H9 (cell line): ENCODE results near the gene SNX1. TPM values are rescaled to one million over a fixed set of nuclear protein-coding genes. Genes with fewer than 3 reads are reported as not detected.

Source experiments
- DNase-seq: peaks from one replicate; pipeline ENCODE4 v3.0.0-alpha.2; 2017
- H2AFZ ChIP-seq: one replicate; pipeline ENCODE4 v1.6.1; 2013; ENCODE audit warnings: mild to moderate bottlenecking, low read length, control low read depth, moderate library complexity
- H2AK5ac ChIP-seq: 2 replicates; pipeline ENCODE4 v1.6.1; 2013; ENCODE audit warnings: low read length, control low read depth, mixed read lengths; ENCODE audit not compliant: insufficient read length
- H2BK120ac ChIP-seq: one replicate; pipeline ENCODE4 v1.6.1; 2013; ENCODE audit warnings: low read depth, mild to moderate bottlenecking, low read length, control low read depth, inconsistent platforms; ENCODE audit not compliant: poor library complexity, severe bottlenecking
- H2BK12ac ChIP-seq: 2 replicates; pipeline ENCODE4 v1.6.1; 2013; ENCODE audit warnings: low read length, control low read depth, mixed read lengths, low read depth; ENCODE audit not compliant: insufficient read length
- H2BK15ac ChIP-seq: 2 replicates; pipeline ENCODE4 v1.6.1; 2013; ENCODE audit warnings: low read depth, low read length, control low read depth
- H2BK20ac ChIP-seq: one replicate; pipeline ENCODE4 v1.6.1; 2013; ENCODE audit warnings: low read depth, mild to moderate bottlenecking, low read length, control low read depth, inconsistent platforms; ENCODE audit not compliant: poor library complexity, severe bottlenecking
- H2BK5ac ChIP-seq: 2 replicates; pipeline ENCODE4 v1.6.1; 2013; ENCODE audit warnings: low read length, control low read depth, mixed read lengths; ENCODE audit not compliant: insufficient read length
- H3K14ac ChIP-seq: 2 replicates; pipeline ENCODE4 v1.6.1; 2013; ENCODE audit warnings: low read length, control low read depth; ENCODE audit not compliant: insufficient read depth
- H3K18ac ChIP-seq: 2 replicates; pipeline ENCODE4 v1.6.1; 2013; ENCODE audit warnings: low read depth, mild to moderate bottlenecking, mixed read lengths, low read length, control low read depth; ENCODE audit not compliant: insufficient read length
- H3K23ac ChIP-seq: 2 replicates; pipeline ENCODE4 v1.6.1; 2013; ENCODE audit warnings: low read length, control low read depth, mixed read lengths, low read depth; ENCODE audit not compliant: insufficient read length
- H3K23me2 ChIP-seq: 2 replicates; pipeline ENCODE4 v1.6.1; 2013; ENCODE audit warnings: low read depth, mild to moderate bottlenecking, mixed read lengths, low read length, control low read depth; ENCODE audit not compliant: insufficient read length, poor library complexity, severe bottlenecking
- H3K27ac ChIP-seq: 2 replicates; pipeline ENCODE4 v1.5.1; 2013; ENCODE audit warnings: low read length, control low read depth, mixed read lengths, low read depth; ENCODE audit not compliant: insufficient read length
- H3K27me3 ChIP-seq: 2 replicates; pipeline ENCODE4 v1.6.1; 2013; ENCODE audit warnings: low read length, control low read depth, inconsistent platforms; ENCODE audit not compliant: insufficient read depth
- H3K4ac ChIP-seq: 2 replicates; pipeline ENCODE4 v1.6.1; 2013; ENCODE audit warnings: low read depth, mild to moderate bottlenecking, control low read depth, inconsistent platforms, low read length, moderate library complexity
- H3K4me1 ChIP-seq: 2 replicates; pipeline ENCODE4 v1.6.1; 2013; ENCODE audit warnings: low read length, control low read depth, inconsistent platforms; ENCODE audit not compliant: insufficient read depth
- H3K4me2 ChIP-seq: 2 replicates; pipeline ENCODE4 v1.6.1; 2013; ENCODE audit warnings: low read length, control low read depth, mixed read lengths; ENCODE audit not compliant: insufficient read length, insufficient read depth
- H3K56ac ChIP-seq: 2 replicates; pipeline ENCODE4 v1.6.1; 2013; ENCODE audit warnings: low read depth, mild to moderate bottlenecking, mixed read lengths, low read length, control low read depth; ENCODE audit not compliant: insufficient read length
- H3K79me1 ChIP-seq: 2 replicates; pipeline ENCODE4 v1.6.1; 2013; ENCODE audit warnings: low read depth, mild to moderate bottlenecking, moderate library complexity, low read length, control low read depth, inconsistent platforms; ENCODE audit not compliant: insufficient read depth, poor library complexity, severe bottlenecking
- H3K79me2 ChIP-seq: 2 replicates; pipeline ENCODE4 v1.6.1; 2013; ENCODE audit warnings: low read length, control low read depth, inconsistent platforms; ENCODE audit not compliant: insufficient read depth
- H3K9ac ChIP-seq: 2 replicates; pipeline ENCODE4 v1.6.1; 2013; ENCODE audit warnings: low read length, control low read depth, mixed read lengths; ENCODE audit not compliant: insufficient read length; ENCODE audit errors: extremely low read depth
- H3K9me3 ChIP-seq: one replicate; pipeline ENCODE4 v1.6.1; 2013; ENCODE audit warnings: low read depth, low read length, inconsistent platforms; ENCODE audit not compliant: control insufficient read depth
- H3T11ph ChIP-seq: one replicate; pipeline ENCODE4 v1.6.1; 2013; ENCODE audit warnings: mild to moderate bottlenecking, low read length, control low read depth, inconsistent platforms
- H4K20me1 ChIP-seq: one replicate; pipeline ENCODE4 v1.6.1; 2013; ENCODE audit not compliant: control insufficient read depth, insufficient read length, insufficient read depth
- H4K5ac ChIP-seq: 2 replicates; pipeline ENCODE4 v1.6.1; 2013; ENCODE audit warnings: low read depth, mild to moderate bottlenecking, mixed read lengths, low read length, control low read depth; ENCODE audit not compliant: insufficient read length
- H4K8ac ChIP-seq: replicated peaks from 2 replicates; pipeline ENCODE4 v1.6.1; 2013; ENCODE audit warnings: low read length, control low read depth, mixed read lengths, low read depth; ENCODE audit not compliant: insufficient read length
- H4K91ac ChIP-seq: 2 replicates; pipeline ENCODE4 v1.6.1; 2013; ENCODE audit warnings: low read depth, mild to moderate bottlenecking, moderate library complexity, mixed read lengths, low read length, control low read depth; ENCODE audit not compliant: insufficient read length
- H3K27ac Mint-ChIP-seq, 3 experiments: 2 replicates in 2 of 3; 3 replicates in 1 of 3; pipeline ENCODE4 v1.8.0; 2020 to 2021; ENCODE audit warnings: mixed read lengths in 3 of 3, mild to moderate bottlenecking in 1 of 3, moderate library complexity in 1 of 3
- H3K27me3 Mint-ChIP-seq: 2 replicates; pipeline ENCODE4 v1.8.0; 2021; ENCODE audit warnings: low read depth, mild to moderate bottlenecking, moderate library complexity, mixed read lengths
- H3K36me3 Mint-ChIP-seq, 3 experiments: 2 replicates in 2 of 3; 3 replicates in 1 of 3; pipeline ENCODE4 v1.8.0; 2020 to 2021; ENCODE audit warnings: low read depth in 3 of 3, mixed read lengths in 3 of 3; ENCODE audit not compliant: insufficient read depth in 1 of 3
- H3K4me1 Mint-ChIP-seq, 2 experiments: 2 replicates each; pipeline ENCODE4 v1.8.0; 2020; ENCODE audit warnings: mixed read lengths in 2 of 2
- H3K4me3 Mint-ChIP-seq, 2 experiments: 2 replicates in 1 of 2; 3 replicates in 1 of 2; pipeline ENCODE4 v1.8.0; 2020 to 2021; ENCODE audit warnings: mild to moderate bottlenecking in 2 of 2, mixed read lengths in 2 of 2, moderate library complexity in 1 of 2
- H3K9me3 Mint-ChIP-seq, 2 experiments: 2 replicates in 1 of 2; 3 replicates in 1 of 2; pipeline ENCODE4 v1.8.0; 2020; ENCODE audit warnings: mild to moderate bottlenecking in 2 of 2, mixed read lengths in 2 of 2, moderate library complexity in 1 of 2
- WGBS: extraction: QIAGEN DNeasy Blood & Tissue Kit; methylation state at CpG from one replicate; pipeline ENCODE4 v1.1.7; 2013; ENCODE audit warnings: missing lambda C conversion rate, low lambda C conversion rate, mixed read lengths; ENCODE audit not compliant: insufficient read length; ENCODE audit errors: extremely low coverage; 5-methylcytosine and 5-hydroxymethylcytosine counted together
- total RNA-seq: library from RNA; stranded (reverse); gene quantifications from 2 replicates; pipeline ENCODE4 v1.2.1, GENCODE V29; 2021
- TF ChIP-seq, protein P1 (sequence below): fragments of 200-600 bp; sonication (generic); conservative IDR thresholded peaks from 3 replicates; pipeline ENCODE4 v1.8.0; 2021; ENCODE audit warnings: antibody characterized with exemption, mild to moderate bottlenecking

SNX1 gene
- total RNA-seq, 1 experiment from 2014 or later: 58.8 TPM

DNA sequence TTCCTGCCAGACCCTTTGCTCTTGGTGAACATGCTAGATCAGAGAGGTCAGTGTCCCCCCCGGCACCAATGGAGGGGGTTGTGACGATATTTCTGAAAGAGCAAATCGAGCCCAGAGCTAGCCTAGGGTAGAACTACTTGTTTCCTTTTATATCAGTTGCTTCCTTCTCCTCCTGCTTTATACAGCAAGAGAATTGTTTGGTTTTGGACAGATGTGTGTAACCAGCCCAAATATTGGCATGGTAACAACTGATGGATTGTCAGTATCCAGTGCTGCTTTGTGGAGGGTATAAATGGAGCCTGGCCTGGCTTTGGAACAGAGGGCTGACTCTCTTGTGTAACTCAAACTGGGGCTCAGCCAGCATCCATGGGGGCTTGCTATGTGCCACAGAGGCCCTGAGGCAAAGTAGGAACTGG is 27.2 kb downstream of the SNX1 start:
- Histone ChIP-seq H3K14ac (no peak overlapping the region), H4K5ac (no peak overlapping the region), H2BK12ac (no peak overlapping the region), H3K18ac (no peak overlapping the region), H3K27ac (no peak overlapping the region), H3K79me1 (no peaks in the 10 kb centered on the region), H3K23me2 (no peaks in the 10 kb centered on the region), H3K4me2 (no peak overlapping the region), H3K56ac (no peak overlapping the region), H4K8ac (no peak overlapping the region), H3K23ac (no peak overlapping the region), H2AFZ (no peak overlapping the region), H2BK20ac (no peak overlapping the region), H2AK5ac (no peak overlapping the region), H4K91ac (no peak overlapping the region), H2BK15ac (no peak overlapping the region), H4K20me1 (no peaks in the 10 kb centered on the region), H2BK120ac (no peak overlapping the region), H3K4ac (no peak overlapping the region), H3K27me3 (no peaks in the 10 kb centered on the region), H3K79me2 (no peaks in the 10 kb centered on the region), H2BK5ac (no peak overlapping the region), H3T11ph (no peak overlapping the region), H3K4me1 (no peaks in the 10 kb centered on the region), H3K9ac (no peak overlapping the region), H3K9me3 (no peaks in the 10 kb centered on the region)
- WGBS: no CpG with 5 or more reads among the region's 3 CpGs
- Mint-ChIP-seq H3K4me1 (no peaks in the 10 kb centered on the region), H3K36me3 (peaks cover 5 to 57% (median 35%) of the 10 kb centered on the region in 3 experiments; a peak in 6 of 7 replicates), H3K27me3 (no peaks in the 10 kb centered on the region), H3K9me3 (no peaks in the 10 kb centered on the region), H3K4me3 (no peak overlapping the region), H3K27ac (no peak overlapping the region)
- TF ChIP-seq, protein P1, sequence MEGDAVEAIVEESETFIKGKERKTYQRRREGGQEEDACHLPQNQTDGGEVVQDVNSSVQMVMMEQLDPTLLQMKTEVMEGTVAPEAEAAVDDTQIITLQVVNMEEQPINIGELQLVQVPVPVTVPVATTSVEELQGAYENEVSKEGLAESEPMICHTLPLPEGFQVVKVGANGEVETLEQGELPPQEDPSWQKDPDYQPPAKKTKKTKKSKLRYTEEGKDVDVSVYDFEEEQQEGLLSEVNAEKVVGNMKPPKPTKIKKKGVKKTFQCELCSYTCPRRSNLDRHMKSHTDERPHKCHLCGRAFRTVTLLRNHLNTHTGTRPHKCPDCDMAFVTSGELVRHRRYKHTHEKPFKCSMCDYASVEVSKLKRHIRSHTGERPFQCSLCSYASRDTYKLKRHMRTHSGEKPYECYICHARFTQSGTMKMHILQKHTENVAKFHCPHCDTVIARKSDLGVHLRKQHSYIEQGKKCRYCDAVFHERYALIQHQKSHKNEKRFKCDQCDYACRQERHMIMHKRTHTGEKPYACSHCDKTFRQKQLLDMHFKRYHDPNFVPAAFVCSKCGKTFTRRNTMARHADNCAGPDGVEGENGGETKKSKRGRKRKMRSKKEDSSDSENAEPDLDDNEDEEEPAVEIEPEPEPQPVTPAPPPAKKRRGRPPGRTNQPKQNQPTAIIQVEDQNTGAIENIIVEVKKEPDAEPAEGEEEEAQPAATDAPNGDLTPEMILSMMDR: no peak
- DNase-seq: no peak
